HG02763 (cell line): ENCODE results near the gene ADCY5.
"Not testable (repeated sequence)": the region's sequence is repeated elsewhere in the genome, so short reads cannot be mapped to it uniquely, and the experiment has no call there.

Source experiments
- ATAC-seq: cut with Tn5 transposase; IDR thresholded peaks from one replicate; pipeline ENCODE4 v1.9.1; 2021; ENCODE audit warnings: mild to moderate bottlenecking, moderate library complexity; ENCODE audit not compliant: unreplicated experiment

Gene ADCY5

DNA sequence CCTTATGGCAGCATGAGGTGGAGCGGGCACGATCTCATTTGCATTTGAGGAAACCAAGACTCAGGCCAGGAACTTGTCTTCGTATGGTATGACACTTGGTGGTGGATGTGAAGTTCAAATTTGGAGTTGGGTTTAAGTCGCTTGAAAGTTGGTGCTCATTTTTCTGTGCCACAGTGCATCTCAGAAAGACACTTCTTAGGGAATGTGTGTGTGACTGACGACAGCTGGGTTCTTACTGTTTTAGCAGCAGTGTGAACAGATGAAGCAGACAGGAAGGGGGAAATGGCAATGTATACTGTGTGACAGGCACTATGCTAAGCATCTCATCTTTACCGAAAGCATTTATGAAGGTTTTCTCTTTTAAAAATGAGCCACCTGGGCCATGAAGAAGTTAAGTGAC lies 171.8 kb downstream of the ADCY5 start:
- no peak for ATAC-seq

DNA sequence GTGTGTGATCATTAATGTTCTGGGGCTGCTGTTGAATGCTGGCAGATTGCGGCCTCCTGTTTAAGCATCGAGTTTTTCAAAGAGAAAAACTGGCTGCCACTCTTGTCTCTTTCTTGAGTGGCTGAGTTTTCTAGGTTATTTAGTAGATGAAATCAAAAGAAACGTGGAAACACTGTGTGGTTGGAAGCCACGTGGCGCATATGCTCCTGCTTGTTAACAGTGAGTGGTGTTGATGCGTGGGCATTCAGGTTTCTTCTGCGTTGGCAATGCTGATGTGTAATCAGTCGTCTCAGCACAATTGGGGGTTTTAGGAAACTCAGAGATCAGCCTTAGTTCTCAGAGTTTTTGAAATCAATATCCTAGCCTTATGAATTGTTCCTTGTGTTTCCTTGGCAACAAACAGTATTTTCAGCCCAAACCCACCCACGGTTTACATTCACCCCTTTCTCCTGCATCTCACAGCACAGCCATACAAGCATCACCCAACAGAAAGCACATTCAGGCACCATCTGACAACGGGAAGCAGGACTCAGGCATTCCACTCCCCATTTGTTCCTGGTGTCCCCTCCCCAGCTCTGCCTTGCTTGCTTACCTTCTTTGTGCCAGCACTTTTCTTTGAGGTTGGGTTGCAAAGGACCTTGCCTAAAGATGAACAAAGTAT lies 172.4 kb downstream of the ADCY5 start:
- ATAC-seq, result no peak

DNA sequence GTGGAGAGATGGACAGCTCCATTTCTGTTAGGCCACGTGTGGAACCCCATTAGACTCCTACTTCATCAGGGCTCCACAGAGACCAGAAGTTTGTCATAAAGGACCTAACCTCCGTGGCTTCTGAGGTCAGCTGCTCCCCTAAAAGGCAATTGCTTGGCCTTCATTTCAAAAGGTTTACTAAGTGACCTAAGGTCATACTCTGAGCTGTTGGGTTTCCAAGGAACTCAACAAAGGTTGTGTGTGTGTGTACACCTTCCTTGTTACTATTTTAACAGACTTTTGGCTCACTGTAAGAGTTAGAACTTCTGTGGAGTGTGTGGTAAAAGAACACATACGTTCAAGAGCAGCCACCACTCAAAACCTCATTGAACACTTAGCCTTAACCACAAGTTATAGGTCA lies 173.2 kb downstream of the ADCY5 start:
- ATAC-seq, result no peak

DNA sequence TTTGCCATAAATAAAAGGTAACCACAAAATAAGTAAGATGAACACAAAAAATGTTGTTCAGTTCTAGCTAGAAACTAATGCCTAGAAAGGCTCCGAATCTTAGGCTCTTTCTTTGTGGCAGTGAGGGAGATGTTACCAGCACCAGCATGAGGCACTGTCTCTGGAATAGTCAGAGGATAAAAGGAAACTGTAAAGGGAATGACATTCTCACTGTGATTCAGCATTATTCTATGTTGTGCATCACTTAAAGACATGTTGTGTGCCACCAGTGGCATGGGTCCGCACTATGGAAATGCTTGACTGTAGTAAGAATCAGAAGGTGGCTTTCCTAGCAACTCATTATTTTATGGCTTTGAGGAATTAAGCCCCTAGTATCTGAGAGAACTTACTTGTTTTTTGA lies 176.3 kb downstream of the ADCY5 start:
- no peak for ATAC-seq

DNA sequence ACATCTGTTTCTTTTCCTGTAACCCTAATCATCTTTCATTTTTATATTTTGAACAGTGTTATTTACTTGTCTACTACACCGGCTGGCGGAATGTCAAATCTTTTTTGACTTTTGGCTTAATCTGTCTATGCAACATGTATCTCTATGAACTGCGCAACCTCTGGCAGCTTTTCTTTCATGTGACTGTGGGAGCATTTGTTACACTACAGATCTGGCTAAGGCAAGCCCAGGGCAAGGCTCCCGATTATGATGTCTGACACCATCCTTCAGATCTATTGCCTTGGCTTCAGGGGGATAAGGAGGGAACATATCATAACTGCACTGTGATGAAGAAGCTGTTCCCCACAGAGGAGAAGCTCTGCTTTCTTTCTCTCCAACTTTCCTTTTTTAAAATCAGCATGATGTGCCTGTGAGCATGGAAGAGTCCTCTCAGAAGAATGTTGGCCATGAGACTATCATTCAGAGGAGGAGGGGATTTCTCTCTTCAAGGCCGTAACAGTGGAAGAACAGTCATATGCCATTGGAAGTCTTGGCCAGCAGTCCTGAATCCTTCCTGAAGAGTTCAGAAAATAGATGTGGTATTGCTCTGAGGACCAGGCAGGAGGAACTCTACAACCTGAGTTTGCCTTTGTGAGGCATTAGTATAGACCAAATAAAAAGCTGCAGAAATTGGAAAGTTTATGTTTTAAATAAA lies 177.3 kb downstream of the ADCY5 start:
- ATAC-seq, result no peak

DNA sequence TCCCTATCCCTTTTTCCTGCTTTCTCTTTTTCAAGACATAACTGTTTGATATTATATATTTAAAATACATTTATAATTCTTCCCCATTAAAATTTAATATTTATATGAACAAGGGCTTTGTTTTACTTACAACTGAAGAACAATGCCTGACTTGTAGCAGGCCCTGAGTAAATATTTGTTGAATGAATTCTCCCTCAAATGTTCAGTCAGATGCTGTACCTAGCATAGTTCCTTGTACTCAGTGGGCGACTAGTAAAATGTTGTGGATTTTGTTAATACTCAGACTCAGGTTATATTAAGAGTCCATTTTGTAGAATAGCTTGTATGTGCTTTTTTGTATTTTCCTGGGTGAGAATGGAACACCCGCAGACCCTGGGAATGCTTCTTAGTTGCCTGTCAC lies 178.1 kb downstream of the ADCY5 start:
- no peak for ATAC-seq

DNA sequence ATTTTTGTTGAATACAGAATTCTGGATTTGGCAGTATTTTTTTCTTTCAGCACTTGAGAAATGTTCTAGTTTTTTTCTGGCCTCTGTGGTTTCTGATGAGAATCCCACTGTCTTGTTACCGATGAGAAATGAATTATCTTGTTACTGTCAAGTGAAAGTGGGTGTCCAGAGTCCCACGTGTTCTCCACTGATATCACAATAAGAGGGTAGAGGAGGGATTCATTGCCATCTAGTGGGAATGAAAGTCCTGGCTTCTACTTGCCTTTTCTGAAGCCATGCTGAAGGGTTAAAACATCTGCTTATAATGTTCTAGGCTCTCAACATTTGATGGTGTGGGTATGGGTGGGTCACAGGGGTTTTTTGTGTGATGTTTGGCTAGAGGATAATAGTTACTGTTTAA lies 181.1 kb downstream of the ADCY5 start:
- no peak for ATAC-seq

DNA sequence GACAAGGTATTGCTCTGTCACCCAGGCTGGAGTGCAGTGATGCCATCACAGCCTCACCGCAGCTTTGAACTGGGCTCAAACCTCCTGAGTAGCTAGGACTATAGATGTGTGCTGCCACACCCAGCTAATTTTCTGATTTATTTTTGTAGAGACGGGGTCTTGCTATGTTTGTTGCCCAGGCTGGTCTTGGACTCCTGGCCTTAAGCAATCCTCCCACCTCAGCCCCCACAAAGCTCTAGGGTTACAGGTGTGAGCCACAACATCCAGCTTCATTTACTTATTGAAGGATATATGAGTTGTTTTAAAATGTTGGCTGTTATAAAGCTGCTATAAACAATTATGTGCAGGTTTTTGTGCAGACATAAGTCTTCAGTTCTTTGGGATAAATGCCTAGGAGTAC lies 184.9 kb downstream of the ADCY5 start:
- no peak for ATAC-seq

DNA sequence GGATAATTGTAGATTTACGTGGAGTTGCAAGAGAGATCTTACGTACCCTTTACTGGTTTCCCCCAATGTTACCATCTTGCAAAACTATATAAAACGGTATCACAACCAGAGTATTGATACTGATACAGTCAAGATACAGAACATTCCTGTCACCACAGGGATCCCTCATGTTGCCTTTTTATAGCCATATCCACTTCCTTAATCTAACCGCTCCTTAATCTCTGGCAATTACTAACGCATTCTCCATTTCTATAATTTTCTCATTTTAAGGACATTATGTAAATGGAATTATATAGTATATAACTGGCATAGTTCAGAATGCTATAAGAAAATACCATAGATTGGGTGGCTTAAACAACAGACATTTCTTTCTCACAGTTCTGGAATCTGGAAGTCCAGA lies 186.0 kb downstream of the ADCY5 start:
- no peak for ATAC-seq

DNA sequence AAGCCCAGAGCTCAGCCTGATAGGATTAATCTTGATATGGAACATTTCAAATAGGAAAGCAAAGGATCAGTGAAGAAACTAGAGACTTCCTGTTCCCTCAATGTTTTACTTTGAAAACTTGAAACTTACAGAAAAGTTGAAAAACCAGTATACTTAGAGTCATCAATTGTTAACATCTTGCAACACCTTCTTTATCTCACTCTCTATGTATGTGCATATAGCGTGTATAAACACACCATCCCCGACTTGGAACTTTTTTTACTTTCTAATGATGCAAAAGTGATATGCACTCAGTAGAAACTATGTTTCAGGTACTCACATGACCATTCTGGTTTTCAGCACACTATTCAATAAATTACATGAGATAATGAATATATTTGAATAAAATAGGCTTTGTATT lies 186.7 kb downstream of the ADCY5 start:
- no peak for ATAC-seq

DNA sequence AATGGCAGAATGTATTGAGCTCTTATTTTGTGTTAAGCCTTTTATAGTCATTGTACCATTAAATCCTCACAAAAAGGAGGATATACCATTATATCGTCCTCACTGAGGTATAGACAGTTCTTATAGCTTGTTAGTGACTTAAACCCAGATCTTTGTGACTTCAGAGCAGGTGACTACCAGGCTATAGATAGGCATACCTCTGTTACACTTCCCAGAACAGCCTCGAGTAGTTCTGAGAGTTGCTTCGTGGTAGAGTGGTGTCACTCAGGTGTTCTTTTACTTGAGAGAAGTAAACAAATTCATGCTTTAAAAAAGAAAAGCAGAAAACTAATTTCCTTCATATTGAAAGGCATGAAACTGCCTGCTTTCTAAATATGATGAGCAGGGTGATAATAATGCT lies 187.2 kb downstream of the ADCY5 start:
- ATAC-seq, result peak; percentile 48

DNA sequence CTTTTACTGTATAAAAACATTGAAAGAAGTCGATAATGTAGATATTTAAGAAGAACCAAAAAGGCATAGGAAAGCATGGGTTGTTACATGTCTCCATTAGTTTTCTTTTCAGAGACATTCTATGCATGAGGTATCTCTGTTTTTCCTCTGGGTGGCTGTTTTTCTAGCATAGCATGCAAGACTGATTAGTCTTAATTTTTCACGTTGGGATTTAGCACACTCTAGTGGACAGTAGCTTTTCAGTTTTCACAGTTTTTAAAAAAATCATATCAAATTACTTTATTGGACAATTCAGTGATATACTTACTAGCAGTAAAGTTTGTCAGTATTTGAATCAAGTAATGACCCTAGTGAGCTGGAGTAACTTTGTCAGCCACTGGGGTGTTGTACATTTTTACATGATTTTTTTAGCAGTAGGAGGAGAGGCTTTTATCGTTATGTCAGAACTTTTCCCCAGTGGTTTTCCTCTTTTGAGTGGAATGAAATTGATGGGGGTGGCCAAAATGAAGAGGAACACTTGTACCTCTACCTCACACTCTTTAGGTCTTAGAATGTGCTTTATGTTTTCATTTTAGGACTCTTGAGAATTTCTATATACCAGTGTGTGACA lies 190.0 kb downstream of the ADCY5 start:
- ATAC-seq, result no peak

DNA sequence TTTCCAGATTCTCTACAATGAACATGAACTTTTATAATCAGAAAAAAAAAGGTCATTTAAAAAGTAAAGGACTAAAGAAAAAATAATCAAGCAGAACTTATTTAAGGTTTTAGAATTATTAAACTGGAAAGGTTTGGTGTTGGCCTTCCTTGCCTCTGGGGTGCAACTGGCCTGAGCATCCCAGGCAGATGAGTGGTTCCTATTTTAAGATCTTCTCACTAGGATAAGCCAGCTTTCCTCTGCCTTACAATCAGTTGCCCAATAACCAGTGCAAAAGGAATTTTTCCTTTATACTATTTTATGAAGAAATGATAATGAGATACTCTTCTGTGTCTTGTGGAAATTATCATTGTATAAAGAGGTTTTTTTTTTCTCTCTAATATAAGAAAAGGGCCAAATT lies 190.5 kb downstream of the ADCY5 start:
- no peak for ATAC-seq

DNA sequence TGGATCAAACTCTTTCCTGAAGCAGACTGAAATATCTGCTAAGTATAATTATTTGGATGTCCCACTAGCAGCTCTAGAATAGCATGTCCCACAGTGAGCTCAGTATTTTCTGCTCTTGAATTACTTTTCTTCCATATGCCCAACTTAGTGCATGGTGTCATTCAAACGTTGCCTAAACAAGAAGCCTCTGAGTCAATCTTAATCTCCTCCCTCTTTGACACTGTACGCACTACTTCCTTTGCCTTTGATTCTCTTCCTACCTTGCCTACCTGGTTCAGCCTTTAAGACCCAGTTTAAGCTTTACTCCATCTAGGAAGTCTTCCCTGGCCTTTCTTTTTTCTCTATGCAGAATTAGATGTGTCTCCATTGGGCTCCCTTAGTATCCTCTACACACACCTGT lies 192.6 kb downstream of the ADCY5 start:
- no peak for ATAC-seq

DNA sequence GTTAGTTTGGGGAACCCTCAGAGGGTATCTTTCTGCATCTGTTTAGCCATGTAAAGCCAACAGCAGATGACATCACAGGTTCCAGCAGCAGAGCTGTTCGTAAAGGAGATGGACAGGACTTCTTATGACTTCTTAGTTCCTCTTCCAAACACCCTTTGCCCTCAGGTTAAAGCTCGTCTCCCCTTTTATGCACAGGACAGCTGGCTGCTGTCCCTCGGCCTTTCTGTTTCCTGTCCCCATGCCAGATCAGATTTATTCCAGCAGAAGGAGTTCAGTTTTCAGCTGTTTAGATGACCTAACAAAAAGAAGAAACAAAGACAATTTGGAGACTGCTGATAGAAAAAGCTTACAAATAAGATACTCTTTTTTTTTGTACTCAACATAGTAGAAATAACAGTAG lies 202.0 kb downstream of the ADCY5 start:
- no peak for ATAC-seq

DNA sequence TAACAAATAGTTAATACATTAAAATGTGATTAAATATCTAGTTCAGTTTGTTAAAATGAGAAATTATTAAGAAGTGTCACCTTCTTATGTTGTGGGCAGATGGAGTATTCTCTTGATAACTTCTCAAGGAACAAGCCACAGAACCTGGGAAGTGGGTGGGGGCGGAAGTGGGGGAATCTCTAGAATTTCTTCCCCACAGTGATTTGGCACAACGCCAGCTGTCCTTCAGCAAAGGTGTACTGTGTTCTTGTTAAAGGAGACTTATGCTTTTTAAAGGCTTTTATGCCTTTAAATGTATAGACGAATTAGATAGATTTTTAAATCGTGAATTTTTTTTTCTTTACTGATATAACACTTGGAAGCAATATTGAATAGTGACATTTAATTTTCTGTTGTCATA lies 204.8 kb downstream of the ADCY5 start:
- ATAC-seq, result no peak

DNA sequence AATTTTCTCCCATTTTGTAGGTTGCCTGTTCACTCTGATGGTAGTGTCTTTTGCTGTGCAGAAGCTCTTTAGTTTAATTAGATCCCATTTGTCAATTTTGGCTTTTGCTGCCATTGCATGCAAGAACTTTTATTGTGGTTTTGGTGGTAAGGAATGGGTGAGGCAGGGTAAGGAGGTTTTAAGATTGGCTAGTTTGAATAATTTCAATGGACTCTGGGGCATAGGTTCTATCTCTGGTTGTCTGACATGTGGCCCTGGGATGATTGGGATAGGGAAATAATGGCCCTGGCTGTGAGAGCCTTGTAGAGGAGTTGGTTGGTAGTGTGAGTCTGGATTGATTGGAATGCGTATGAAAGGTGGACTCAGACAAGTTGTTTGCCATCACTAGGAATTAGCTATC lies 209.1 kb downstream of the ADCY5 start:
- ATAC-seq, result no peak

DNA sequence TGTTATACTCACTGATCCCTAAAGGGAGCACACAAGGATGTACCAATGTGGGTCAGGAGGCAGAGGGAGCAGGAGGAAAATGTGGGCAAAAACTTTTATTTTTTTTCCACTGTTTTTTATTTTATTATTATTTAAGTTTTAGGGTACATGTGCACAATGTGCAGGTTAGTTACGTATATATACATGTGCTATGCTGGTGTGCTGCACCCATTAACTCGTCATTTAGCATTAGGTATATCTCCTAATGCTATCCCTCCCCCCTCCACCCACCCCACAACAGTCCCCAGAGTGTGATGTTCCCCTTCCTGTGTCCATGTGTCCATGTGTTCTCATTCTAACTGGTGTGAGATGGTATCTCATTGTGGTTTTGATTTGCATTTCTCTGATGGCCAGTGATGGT lies 209.7 kb downstream of the ADCY5 start:
- not testable (repeated sequence) for ATAC-seq

DNA sequence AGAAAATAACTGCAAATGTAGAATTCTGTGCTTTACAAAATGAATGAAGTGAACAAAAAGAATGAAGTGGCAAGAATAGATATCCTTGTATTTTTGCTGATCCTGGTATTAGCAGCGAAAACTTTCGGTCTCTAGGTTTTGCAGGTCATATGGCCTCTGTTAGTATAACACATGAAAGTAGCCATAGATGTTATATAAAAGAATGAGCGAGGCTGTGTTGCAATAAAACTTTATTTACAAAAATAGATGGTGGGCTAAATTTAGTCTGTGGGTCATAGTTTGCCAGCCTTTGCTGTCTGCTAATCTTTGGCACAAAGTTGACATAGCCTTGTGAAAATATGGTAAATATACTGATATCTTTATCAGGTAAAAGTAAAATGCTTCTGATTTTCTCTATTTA lies 212.0 kb downstream of the ADCY5 start:
- ATAC-seq, result no peak
